ENCODE measurements around the gene PACRG. TPM values are rescaled to one million over a fixed set of nuclear protein-coding genes. Genes with fewer than 3 reads are reported as not detected.

The PACRG gene
- total RNA-seq, 4 donors from 2014 or later: 1.5 to 10.4 (median 2.1) TPM

DNA sequence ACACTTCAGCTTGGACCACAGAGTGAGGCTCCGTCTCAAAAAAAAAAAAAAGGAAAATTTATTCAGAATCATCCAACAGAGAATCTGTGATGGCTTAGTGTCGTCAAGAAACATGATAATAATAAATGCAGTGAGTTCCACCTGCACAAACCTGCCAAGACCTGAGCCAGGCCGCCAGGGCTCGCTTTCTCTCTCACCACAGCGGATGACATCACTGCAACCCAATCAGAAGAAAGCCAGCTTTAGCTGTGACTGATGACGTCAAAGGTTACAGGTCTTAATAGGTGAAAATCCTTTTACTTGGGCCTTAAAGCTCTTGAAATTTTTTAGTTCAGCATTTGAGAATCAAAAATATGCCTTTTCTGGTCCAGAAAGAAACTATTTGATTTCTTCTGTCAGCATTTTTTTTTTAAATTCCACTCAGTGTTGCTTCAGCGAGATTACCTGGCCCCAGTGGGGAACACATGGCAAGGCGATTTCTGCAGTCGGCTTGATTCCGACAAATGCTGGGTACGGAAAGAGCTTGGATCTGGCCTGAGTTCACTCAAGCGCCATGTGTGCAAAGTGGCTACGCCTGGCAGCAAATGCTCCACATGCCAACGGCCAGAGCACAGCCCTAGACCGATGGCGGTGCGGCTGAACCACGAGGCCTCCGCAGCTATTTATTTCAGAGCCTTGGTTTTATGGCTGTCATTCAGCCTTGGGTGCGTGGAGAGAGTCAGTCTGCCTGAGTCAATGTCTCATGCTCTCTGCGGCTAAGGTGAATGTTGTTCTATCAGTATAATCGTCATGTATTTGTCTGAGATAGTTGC is 581.1 kb downstream of the PACRG start:
- Histone ChIP-seq H3K27ac (peak overlapping the region in 2 of 4 donors; percentile 74 to 80), H3K36me3 (no peaks in the 10 kb centered on the region), H3K27me3 (no peaks in the 10 kb centered on the region), H3K4me3 (no peak overlapping the region), H3K9me3 (no peaks in the 10 kb centered on the region), H3K4me1 (peaks cover 0 to 19% (median 0%) of the 10 kb centered on the region in 4 donors)
- 91 to 93% methylated on average over 22 of the region's 22 CpGs for WGBS, 2 donors
- no peak for TF ChIP-seq POLR2A (IDR thresholded peaks at IDR 0.05)
- TF ChIP-seq EP300 (IDR thresholded peaks at IDR 0.05): no peak
- TF ChIP-seq, protein P1, sequence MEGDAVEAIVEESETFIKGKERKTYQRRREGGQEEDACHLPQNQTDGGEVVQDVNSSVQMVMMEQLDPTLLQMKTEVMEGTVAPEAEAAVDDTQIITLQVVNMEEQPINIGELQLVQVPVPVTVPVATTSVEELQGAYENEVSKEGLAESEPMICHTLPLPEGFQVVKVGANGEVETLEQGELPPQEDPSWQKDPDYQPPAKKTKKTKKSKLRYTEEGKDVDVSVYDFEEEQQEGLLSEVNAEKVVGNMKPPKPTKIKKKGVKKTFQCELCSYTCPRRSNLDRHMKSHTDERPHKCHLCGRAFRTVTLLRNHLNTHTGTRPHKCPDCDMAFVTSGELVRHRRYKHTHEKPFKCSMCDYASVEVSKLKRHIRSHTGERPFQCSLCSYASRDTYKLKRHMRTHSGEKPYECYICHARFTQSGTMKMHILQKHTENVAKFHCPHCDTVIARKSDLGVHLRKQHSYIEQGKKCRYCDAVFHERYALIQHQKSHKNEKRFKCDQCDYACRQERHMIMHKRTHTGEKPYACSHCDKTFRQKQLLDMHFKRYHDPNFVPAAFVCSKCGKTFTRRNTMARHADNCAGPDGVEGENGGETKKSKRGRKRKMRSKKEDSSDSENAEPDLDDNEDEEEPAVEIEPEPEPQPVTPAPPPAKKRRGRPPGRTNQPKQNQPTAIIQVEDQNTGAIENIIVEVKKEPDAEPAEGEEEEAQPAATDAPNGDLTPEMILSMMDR (IDR thresholded peaks at IDR 0.05): no peak
- DNase-seq (ENCODE audit: low spot score in 2 of 2): no peak

DNA sequence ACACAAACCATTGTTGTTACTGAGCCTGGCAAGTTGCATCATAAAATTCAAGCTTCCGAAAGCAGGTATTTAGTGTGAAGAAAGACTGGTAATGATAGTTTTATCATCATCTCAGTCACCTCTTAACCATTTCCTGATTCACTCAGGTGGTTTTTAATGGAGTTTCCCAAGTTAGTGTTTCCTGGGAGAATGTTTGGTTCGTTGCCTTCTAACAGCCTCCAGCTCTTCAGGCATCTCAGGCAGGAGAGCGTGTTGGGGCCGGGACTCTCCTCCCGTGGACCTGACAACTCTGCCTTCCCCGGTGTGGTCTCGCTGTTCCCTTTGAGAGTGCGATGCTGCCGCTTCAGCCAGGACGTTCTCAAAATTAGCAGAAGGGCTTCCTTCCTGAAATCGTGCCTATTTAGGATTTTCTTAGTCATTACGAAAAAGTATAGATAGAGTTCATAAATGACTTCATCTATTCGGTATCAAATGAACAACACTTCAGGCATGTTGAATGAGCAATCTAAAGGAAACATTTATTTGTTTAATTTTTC is 581.8 kb downstream of the PACRG start:
- DNase-seq (ENCODE audit: low spot score in 2 of 2): no peak
- peaks cover 0 to 22% (median 0%) of the 10 kb centered on the region in 4 donors for H3K4me1 ChIP-seq
- TF ChIP-seq, protein P1 (IDR thresholded peaks at IDR 0.05): no peak
- TF ChIP-seq POLR2A (IDR thresholded peaks at IDR 0.05) (no peak), EP300 (IDR thresholded peaks at IDR 0.05) (no peak)
- 44 to 47% methylated on average over 13 of the region's 13 CpGs for WGBS, 2 donors
- no peaks in the 10 kb centered on the region for H3K9me3 ChIP-seq
- no peaks in the 10 kb centered on the region for H3K36me3 ChIP-seq
- H3K27ac ChIP-seq: peak overlapping the region; percentile 44 to 80 (median 63)
- no peak overlapping the region for H3K4me3 ChIP-seq
- no peaks in the 10 kb centered on the region for H3K27me3 ChIP-seq

DNA sequence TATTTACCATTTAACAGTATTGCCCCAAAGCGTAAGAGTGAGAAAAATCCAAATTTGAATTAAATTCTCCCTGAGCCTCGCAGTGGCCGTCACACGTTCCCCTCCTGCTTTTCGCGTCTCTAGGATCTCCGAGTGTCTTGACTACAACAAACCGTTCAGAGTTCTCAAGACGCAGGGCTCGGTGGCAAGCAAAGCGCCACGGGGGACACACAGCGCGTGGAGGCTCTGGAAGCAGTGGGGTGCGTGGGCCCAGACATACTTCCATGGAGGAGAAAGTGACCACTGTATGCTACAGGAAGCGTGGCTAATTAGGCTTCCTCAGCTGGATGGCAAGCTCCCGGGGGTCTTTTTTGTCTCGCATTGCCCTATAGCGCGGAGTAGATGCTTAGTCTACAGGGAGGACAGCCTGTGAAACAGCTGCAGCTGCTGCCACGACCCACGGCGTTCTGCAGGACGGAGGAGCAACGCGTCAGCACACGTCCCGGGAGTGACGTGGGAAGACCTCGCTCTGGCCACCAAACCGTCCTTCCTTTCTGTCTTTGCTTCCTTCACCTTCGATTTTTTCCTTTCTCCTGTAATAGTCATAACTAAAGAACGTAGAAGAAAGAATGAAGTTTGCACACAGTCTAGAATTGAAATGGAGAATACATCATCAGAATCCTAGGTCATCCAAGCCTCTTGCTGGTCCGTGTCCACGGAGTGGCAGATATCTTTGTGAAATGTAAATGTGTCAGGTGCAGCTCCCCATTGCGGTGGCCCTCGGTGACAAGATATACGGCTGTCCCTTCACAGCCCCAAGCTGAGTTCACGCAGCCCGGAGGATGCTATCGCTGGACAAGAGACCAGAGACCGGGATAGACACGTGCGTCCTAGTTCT is 582.6 kb downstream of the PACRG start:
- DNase-seq (ENCODE audit: low spot score in 2 of 2): no peak
- no peak overlapping the region for H3K4me3 ChIP-seq
- no peaks in the 10 kb centered on the region for H3K9me3 ChIP-seq
- WGBS, 2 donors: 82 to 86% methylated on average over 43 to 44 of the region's 44 CpGs
- H3K27me3 ChIP-seq: no peaks in the 10 kb centered on the region
- H3K27ac ChIP-seq: peak overlapping the region; percentile 44 to 80 (median 63)
- H3K4me1 ChIP-seq: peaks cover 0 to 22% (median 0%) of the 10 kb centered on the region in 4 donors
- H3K36me3 ChIP-seq: no peaks in the 10 kb centered on the region
- TF ChIP-seq POLR2A (IDR thresholded peaks at IDR 0.05) (no peak), EP300 (IDR thresholded peaks at IDR 0.05) (no peak)
- TF ChIP-seq, protein P1 (IDR thresholded peaks at IDR 0.05): no peak

DNA sequence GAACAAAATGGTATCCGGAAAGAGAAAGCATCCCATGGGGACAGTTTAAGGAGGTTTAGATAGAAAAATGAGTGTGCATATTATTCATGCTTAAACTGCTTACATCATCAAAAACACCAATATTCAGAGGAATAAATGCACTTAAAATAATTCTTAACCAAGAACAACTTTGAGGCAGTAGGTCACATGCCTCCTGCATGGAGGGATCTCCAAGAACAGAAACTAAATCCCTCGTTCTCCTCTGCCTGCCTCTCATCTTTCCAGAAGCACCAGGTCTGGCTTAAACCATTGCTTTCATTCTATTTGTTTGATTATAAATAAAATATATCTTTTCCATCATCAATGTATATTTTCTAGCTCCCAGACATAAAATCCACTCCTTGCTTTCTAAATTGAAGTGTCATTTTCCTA is 583.2 kb downstream of the PACRG start:
- Histone ChIP-seq H3K27me3 (no peaks in the 10 kb centered on the region), H3K36me3 (no peaks in the 10 kb centered on the region), H3K4me1 (peaks cover 0 to 26% (median 0%) of the 10 kb centered on the region in 4 donors), H3K27ac (peak overlapping the region in 2 of 4 donors; percentile 80 to 87), H3K4me3 (no peak overlapping the region), H3K9me3 (no peaks in the 10 kb centered on the region)
- 61 to 68% methylated on average over 2 of the region's 2 CpGs for WGBS, 2 donors
- TF ChIP-seq EP300 (IDR thresholded peaks at IDR 0.05) (no peak), POLR2A (IDR thresholded peaks at IDR 0.05) (no peak)
- DNase-seq (ENCODE audit: low spot score in 2 of 2): no peak

DNA sequence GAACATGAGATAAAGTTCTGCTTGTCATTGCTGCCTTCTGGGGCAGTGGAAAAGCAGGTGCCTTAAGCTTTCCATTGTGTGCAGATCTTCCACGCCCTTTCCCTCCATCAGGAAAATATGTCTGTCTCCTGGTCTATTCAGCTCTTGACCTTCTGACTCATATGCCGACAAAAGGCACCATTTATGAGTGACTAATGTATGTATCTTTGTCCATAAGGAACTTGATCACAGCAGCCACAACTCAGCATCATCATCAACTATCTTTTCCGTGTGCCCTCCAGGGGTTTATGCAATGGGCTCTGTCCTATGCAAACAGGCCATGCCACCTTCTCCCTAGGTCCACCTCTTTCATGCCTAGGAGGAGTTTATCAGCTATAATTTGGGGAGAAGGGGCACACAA is 584.1 kb downstream of the PACRG start:
- Histone ChIP-seq H3K27ac (peak overlapping the region; percentile 26 to 87 (median 54)), H3K36me3 (no peaks in the 10 kb centered on the region), H3K27me3 (no peaks in the 10 kb centered on the region), H3K4me1 (peaks cover 0 to 29% (median 0%) of the 10 kb centered on the region in 4 donors), H3K9me3 (no peaks in the 10 kb centered on the region), H3K4me3 (no peak overlapping the region)
- 57 to 76% methylated on average over 3 of the region's 3 CpGs for WGBS, 2 donors
- TF ChIP-seq, protein P1 (IDR thresholded peaks at IDR 0.05): no peak
- no peak for TF ChIP-seq EP300 (IDR thresholded peaks at IDR 0.05)
- no peak for TF ChIP-seq POLR2A (IDR thresholded peaks at IDR 0.05)
- DNase-seq (ENCODE audit: low spot score in 2 of 2): no peak
